Measurements from ENCODE around the gene TMEM139. TPM values are rescaled to one million over a fixed set of nuclear protein-coding genes. Genes with fewer than 3 reads are reported as not detected.

The TMEM139 gene
- total RNA-seq, 2 donors from 2014 or later, result 13.2 to 23.9 TPM

DNA sequence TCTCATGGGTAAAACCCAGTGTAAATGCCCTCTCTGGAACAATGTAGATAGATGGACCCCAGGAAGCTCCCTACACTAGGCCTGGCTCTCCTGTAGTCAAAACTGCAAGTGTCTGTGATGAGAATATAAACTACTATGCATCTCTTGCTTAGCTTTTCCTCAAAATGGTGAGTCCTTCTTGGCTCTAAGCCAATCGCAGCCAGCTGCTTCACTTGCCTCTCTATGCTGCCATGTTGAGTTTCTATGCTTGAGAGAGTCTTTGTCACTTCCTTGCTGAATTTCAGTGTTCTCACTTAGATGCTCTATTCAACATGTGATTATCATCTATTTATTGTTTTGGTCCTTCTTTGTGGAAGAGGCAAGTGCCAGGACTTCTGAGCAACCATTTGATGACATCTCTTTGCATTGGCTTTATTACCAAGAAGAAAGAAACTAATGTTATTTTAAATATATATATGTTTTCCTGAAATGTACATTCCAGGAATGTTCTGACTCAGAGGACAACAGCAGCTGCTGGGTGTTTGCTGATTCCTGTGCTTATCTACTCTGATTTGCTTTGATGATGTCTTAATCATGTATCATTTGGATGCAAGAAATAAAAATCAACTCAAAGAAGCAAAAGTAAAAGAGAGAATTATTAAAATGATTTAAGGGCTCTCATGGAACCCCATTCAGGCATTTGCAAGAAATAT is 46.3 kb upstream of the TMEM139 start:
- no peaks in the 10 kb centered on the region for H3K9me3 ChIP-seq
- DNase-seq, result no peak
- H3K4me1 ChIP-seq, result no peaks in the 10 kb centered on the region
- H3K36me3 ChIP-seq (replicated peaks in 1 of 2; ENCODE audit: insufficient read depth in 1 of 2, low read depth in 2 of 2), result no peaks in the 10 kb centered on the region
- WGBS, 2 donors, result 62 to 80% methylated on average over 1 of the region's 1 CpG
- TF ChIP-seq, protein P1, sequence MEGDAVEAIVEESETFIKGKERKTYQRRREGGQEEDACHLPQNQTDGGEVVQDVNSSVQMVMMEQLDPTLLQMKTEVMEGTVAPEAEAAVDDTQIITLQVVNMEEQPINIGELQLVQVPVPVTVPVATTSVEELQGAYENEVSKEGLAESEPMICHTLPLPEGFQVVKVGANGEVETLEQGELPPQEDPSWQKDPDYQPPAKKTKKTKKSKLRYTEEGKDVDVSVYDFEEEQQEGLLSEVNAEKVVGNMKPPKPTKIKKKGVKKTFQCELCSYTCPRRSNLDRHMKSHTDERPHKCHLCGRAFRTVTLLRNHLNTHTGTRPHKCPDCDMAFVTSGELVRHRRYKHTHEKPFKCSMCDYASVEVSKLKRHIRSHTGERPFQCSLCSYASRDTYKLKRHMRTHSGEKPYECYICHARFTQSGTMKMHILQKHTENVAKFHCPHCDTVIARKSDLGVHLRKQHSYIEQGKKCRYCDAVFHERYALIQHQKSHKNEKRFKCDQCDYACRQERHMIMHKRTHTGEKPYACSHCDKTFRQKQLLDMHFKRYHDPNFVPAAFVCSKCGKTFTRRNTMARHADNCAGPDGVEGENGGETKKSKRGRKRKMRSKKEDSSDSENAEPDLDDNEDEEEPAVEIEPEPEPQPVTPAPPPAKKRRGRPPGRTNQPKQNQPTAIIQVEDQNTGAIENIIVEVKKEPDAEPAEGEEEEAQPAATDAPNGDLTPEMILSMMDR (IDR thresholded peaks at IDR 0.05), result no peak
- no peak for TF ChIP-seq POLR2A (IDR thresholded peaks at IDR 0.05)
- H3K4me3 ChIP-seq, result no peak overlapping the region
- H3K27ac ChIP-seq, result no peak overlapping the region
- ATAC-seq, result no peak
- intact Hi-C loops (cut with DNase I), result no loop called here
- no peaks in the 10 kb centered on the region for H3K27me3 ChIP-seq

- no peaks in the 10 kb centered on the region for H3K9me3 ChIP-seq
- TF ChIP-seq, protein P1 (IDR thresholded peaks at IDR 0.05), result no peak
- no peak for TF ChIP-seq POLR2A (IDR thresholded peaks at IDR 0.05)
- intact Hi-C loops (cut with DNase I), result loop anchor here (5.0 kb wide), 2 partner anchors 62 to 177 kb away; no protein-coding TSS in a partner anchor
- no peak for ATAC-seq
- H3K4me1 ChIP-seq, result no peaks in the 10 kb centered on the region
- no peaks in the 10 kb centered on the region for H3K27me3 ChIP-seq
- no peak for DNase-seq
- peak overlapping the region in 1 of 4 donors; percentile 63 for H3K27ac ChIP-seq
- H3K4me3 ChIP-seq, result no peak overlapping the region
- no peaks in the 10 kb centered on the region for H3K36me3 ChIP-seq (replicated peaks in 1 of 2; ENCODE audit: insufficient read depth in 1 of 2, low read depth in 2 of 2)
Observed at GRCh38 chr7:143239813-143240212, 44.9 kb upstream of the TMEM139 start.

DNA sequence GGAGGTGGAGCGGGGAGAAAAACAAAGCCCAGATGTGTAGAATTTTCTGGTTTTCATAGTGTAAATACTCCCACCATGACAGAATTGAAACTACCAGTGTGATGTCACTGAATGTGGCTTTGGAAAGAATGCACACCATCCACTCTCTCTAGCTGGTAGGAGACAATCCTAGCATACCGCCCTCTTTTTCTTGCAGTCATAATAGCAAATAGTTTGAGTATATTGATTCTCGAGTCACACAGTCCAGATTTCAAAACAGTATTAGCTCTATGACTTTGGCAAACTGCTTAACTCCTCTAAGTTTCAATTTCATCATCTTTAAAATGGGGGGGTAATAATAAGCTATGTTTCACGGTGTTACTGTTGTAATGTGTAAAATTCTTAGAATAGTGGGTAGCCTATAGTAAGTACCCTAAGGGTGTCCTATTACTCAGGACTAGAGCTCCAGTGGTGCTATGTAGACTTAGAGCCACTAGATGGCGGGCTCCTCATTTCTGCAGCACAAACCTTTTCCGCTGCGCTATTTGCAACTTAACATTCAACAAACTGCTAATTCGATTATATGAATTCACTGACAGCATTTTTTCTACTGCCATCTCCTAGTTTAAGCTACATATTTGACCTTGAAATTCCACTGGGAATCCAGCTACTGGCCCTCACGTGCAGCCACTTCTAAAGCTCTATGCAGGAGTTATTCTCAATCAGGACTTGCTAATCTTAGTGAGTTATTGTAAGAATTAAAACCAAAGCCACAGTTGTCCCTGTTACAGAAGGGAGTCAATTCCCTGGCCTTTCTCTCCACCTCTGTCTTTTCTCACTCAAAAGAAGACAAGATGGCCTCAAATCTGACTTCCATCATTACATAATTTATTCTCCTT is 44.2 kb upstream of the TMEM139 start:
- Histone ChIP-seq H3K27ac (peak overlapping the region in 1 of 4 donors; percentile 63), H3K4me1 (no peaks in the 10 kb centered on the region), H3K27me3 (no peaks in the 10 kb centered on the region), H3K36me3 (replicated peaks in 1 of 2; ENCODE audit: insufficient read depth in 1 of 2, low read depth in 2 of 2) (no peaks in the 10 kb centered on the region), H3K9me3 (no peaks in the 10 kb centered on the region), H3K4me3 (no peak overlapping the region)
- 10% methylated on average over 9 of the region's 9 CpGs for WGBS, 2 donors
- intact Hi-C loops (cut with DNase I), result loop anchor here (5.0 kb wide), 2 partner anchors 62 to 177 kb away; no protein-coding TSS in a partner anchor
- peak; percentile 92 for ATAC-seq
- TF ChIP-seq POLR2A (IDR thresholded peaks at IDR 0.05), result no peak
- TF ChIP-seq, protein P1 (IDR thresholded peaks at IDR 0.05), result peak; percentile 76 to 95 (median 89)
- DNase-seq, result peak; percentile 73 to 80 (median 78)

DNA sequence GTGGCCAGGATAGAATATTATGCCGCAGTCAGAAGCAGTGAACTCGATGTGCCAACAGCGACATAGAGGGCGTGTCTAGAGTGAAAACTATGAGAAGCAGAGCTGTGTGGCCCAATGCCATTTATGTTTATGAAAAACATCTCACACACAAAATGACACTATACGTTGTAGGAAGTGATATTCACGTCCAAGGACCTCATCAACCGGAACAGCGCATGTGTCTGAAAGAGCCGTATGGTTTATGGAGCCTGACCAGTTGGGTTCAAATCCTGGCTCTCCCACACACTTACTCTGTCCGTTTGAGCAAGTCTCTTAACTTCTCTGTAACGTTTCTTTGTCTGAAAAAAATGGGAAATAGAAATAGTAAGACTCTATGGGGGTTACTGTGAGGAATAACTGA is 42.5 kb upstream of the TMEM139 start:
- intact Hi-C loops (cut with DNase I), result loop anchor here (5.0 kb wide), 2 partner anchors 60 to 175 kb away; no protein-coding TSS in a partner anchor

More for the DNA sequence above, 42.5 kb upstream of the TMEM139 start:
- 74 to 75% methylated on average over 11 of the region's 11 CpGs for WGBS, 2 donors
- Histone ChIP-seq H3K27ac (no peak overlapping the region), H3K9me3 (no peaks in the 10 kb centered on the region), H3K27me3 (no peaks in the 10 kb centered on the region), H3K36me3 (replicated peaks in 1 of 2; ENCODE audit: insufficient read depth in 1 of 2, low read depth in 2 of 2) (no peaks in the 10 kb centered on the region), H3K4me1 (no peaks in the 10 kb centered on the region), H3K4me3 (no peak overlapping the region)
- TF ChIP-seq, protein P1 (IDR thresholded peaks at IDR 0.05), result no peak
- no peak for TF ChIP-seq POLR2A (IDR thresholded peaks at IDR 0.05)
- DNase-seq (no peak), ATAC-seq (no peak)
